Measurements from ENCODE around the gene LCN9. TPM values are rescaled to one million over a fixed set of nuclear protein-coding genes. Genes with fewer than 3 reads are reported as not detected.

The LCN9 gene
- total RNA-seq, 1 donor from 2014 or later = 4.8 TPM

- H3K36me3 Mint-ChIP-seq (ENCODE audit: low read depth, unreplicated experiment) = peaks cover 2% of the 10 kb centered on the region
- Histone ChIP-seq H4K20me1 (ENCODE audit: insufficient read depth, low read length) (no peaks in the 10 kb centered on the region), H2AFZ (ENCODE audit: low read depth, low read length) (no peak overlapping the region), H3K4me2 (ENCODE audit: low read length) (no peak overlapping the region), H3K4me1 (ENCODE audit: insufficient read depth, low read length) (no peaks in the 10 kb centered on the region), H3K79me2 (ENCODE audit: insufficient read depth, low read length) (no peaks in the 10 kb centered on the region), H3K9ac (ENCODE audit: low read length) (no peak overlapping the region), H3K4me3 (ENCODE audit: insufficient read depth, low read depth, low read length) (no peak overlapping the region), H3K27ac (ENCODE audit: low read depth, low read length) (no peak overlapping the region), H3K9me3 (ENCODE audit: insufficient read depth, low read depth, low read length) (no peaks in the 10 kb centered on the region), H3K27me3 (ENCODE audit: insufficient read depth, low read length) (no peaks in the 10 kb centered on the region), H3K36me3 (ENCODE audit: insufficient read depth, low read length) (no peaks in the 10 kb centered on the region)
- no peak overlapping the region for H3K27ac Mint-ChIP-seq (ENCODE audit: unreplicated experiment)
- H3K4me3 Mint-ChIP-seq (ENCODE audit: unreplicated experiment) = no peak overlapping the region
- H3K27me3 Mint-ChIP-seq (ENCODE audit: low read depth, unreplicated experiment) = peaks cover 22% of the 10 kb centered on the region
- TF ChIP-seq CTCF (IDR thresholded peaks at IDR 0.05; ENCODE audit: insufficient read depth, low read depth, low read length) = no peak
- no peak for TF ChIP-seq EZH2 (IDR thresholded peaks at IDR 0.05; ENCODE audit: insufficient read depth, low read length)
- FAIRE-seq = no peak
- H3K9me3 Mint-ChIP-seq (ENCODE audit: unreplicated experiment) = peaks cover 3% of the 10 kb centered on the region
- no peaks in the 10 kb centered on the region for H3K4me1 Mint-ChIP-seq (ENCODE audit: low read depth, unreplicated experiment)
- no peak for DNase-seq (ENCODE audit: low read depth)
Observed at GRCh38 chr9:135673941-135674340, 10.8 kb downstream of the LCN9 start.

GRCh38 chr9:135674977-135675376 is 11.9 kb downstream of the LCN9 start:
- Histone ChIP-seq H3K36me3 (ENCODE audit: insufficient read depth, low read length) (no peaks in the 10 kb centered on the region), H3K27ac (ENCODE audit: low read depth, low read length) (no peak overlapping the region), H3K4me3 (ENCODE audit: insufficient read depth, low read depth, low read length) (no peak overlapping the region), H3K27me3 (ENCODE audit: insufficient read depth, low read length) (no peaks in the 10 kb centered on the region), H2AFZ (ENCODE audit: low read depth, low read length) (no peak overlapping the region), H3K4me2 (ENCODE audit: low read length) (no peak overlapping the region), H3K4me1 (ENCODE audit: insufficient read depth, low read length) (no peaks in the 10 kb centered on the region), H4K20me1 (ENCODE audit: insufficient read depth, low read length) (no peaks in the 10 kb centered on the region), H3K79me2 (ENCODE audit: insufficient read depth, low read length) (no peaks in the 10 kb centered on the region), H3K9ac (ENCODE audit: low read length) (no peak overlapping the region), H3K9me3 (ENCODE audit: insufficient read depth, low read depth, low read length) (no peaks in the 10 kb centered on the region)
- Mint-ChIP-seq H3K27ac (ENCODE audit: unreplicated experiment) (no peak overlapping the region), H3K36me3 (ENCODE audit: low read depth, unreplicated experiment) (no peaks in the 10 kb centered on the region), H3K27me3 (ENCODE audit: low read depth, unreplicated experiment) (peaks cover 24% of the 10 kb centered on the region), H3K4me1 (ENCODE audit: low read depth, unreplicated experiment) (peaks cover 1% of the 10 kb centered on the region), H3K9me3 (ENCODE audit: unreplicated experiment) (no peaks in the 10 kb centered on the region), H3K4me3 (ENCODE audit: unreplicated experiment) (peak overlapping the region; percentile 45)
- DNase-seq (ENCODE audit: low read depth) = no peak
- no peak for FAIRE-seq
- TF ChIP-seq CTCF (IDR thresholded peaks at IDR 0.05; ENCODE audit: insufficient read depth, low read depth, low read length) (no peak), EZH2 (IDR thresholded peaks at IDR 0.05; ENCODE audit: insufficient read depth, low read length) (no peak)

- Histone ChIP-seq H4K20me1 (ENCODE audit: insufficient read depth, low read length) (no peaks in the 10 kb centered on the region), H3K9me3 (ENCODE audit: insufficient read depth, low read depth, low read length) (no peaks in the 10 kb centered on the region), H3K4me3 (ENCODE audit: insufficient read depth, low read depth, low read length) (no peak overlapping the region), H3K27me3 (ENCODE audit: insufficient read depth, low read length) (no peaks in the 10 kb centered on the region), H3K4me1 (ENCODE audit: insufficient read depth, low read length) (no peaks in the 10 kb centered on the region), H3K79me2 (ENCODE audit: insufficient read depth, low read length) (no peaks in the 10 kb centered on the region), H2AFZ (ENCODE audit: low read depth, low read length) (no peak overlapping the region), H3K9ac (ENCODE audit: low read length) (no peak overlapping the region), H3K4me2 (ENCODE audit: low read length) (no peak overlapping the region), H3K36me3 (ENCODE audit: insufficient read depth, low read length) (no peaks in the 10 kb centered on the region), H3K27ac (ENCODE audit: low read depth, low read length) (no peak overlapping the region)
- H3K4me3 Mint-ChIP-seq (ENCODE audit: unreplicated experiment) = no peak overlapping the region
- FAIRE-seq (no peak), DNase-seq (ENCODE audit: low read depth) (no peak)
- peaks cover 3% of the 10 kb centered on the region for H3K4me1 Mint-ChIP-seq (ENCODE audit: low read depth, unreplicated experiment)
- no peak overlapping the region for H3K27ac Mint-ChIP-seq (ENCODE audit: unreplicated experiment)
- peaks cover 35% of the 10 kb centered on the region for H3K27me3 Mint-ChIP-seq (ENCODE audit: low read depth, unreplicated experiment)
- no peaks in the 10 kb centered on the region for H3K9me3 Mint-ChIP-seq (ENCODE audit: unreplicated experiment)
- TF ChIP-seq CTCF (IDR thresholded peaks at IDR 0.05; ENCODE audit: insufficient read depth, low read depth, low read length) = no peak
- TF ChIP-seq EZH2 (IDR thresholded peaks at IDR 0.05; ENCODE audit: insufficient read depth, low read length) = no peak
- H3K36me3 Mint-ChIP-seq (ENCODE audit: low read depth, unreplicated experiment) = no peaks in the 10 kb centered on the region
Observed at GRCh38 chr9:135676891-135677290, 13.8 kb downstream of the LCN9 start.
